Endothelial cell of umbilical vein (primary cell): ENCODE measurements around the gene SART1. TPM values are rescaled to one million over a fixed set of nuclear protein-coding genes. Genes with fewer than 3 reads are reported as not detected.

Experiments
- BruUV-seq: library from RNA; stranded (reverse); fragments of 400-500 nt; replicated peaks from 2 replicates; lab custom pipeline; 2021; lab: Mats Ljungman, UMichigan
- CTCF ChIA-PET: fragments of 300-600, 350-600 bp; sonication (Branson Sonifier 250); formaldehyde crosslinking; loops from one replicate; lab custom pipeline; 2021; ENCODE audit warnings: antibody characterized with exemption, inconsistent platforms; lab: Charles Lee
- POLR2A ChIA-PET: fragments of 300-600, 350-600 bp; sonication (Branson Sonifier 250); formaldehyde crosslinking; loops from one replicate; lab custom pipeline; 2021; ENCODE audit warnings: antibody characterized with exemption, inconsistent platforms; lab: Charles Lee
- DNase-seq: peaks from one replicate; pipeline ENCODE4 v3.0.0-alpha.2; 2011; ENCODE audit warnings: low read depth, low spot score
- FAIRE-seq: peaks from 2 replicates; lab custom pipeline; 2011; peaks lifted over from hg19 to GRCh38; lab: Jason Lieb, UNC
- H2AFZ ChIP-seq: 2 replicates; pipeline ENCODE4 v1.6.0; 2012; ENCODE audit warnings: low read depth, low read length, control low read depth, inconsistent platforms
- H3K27ac ChIP-seq: 2 replicates; pipeline ENCODE4 v1.5.1; 2011; ENCODE audit warnings: low read depth, mild to moderate bottlenecking, control low read depth, low read length, moderate library complexity; ENCODE audit not compliant: insufficient read depth
- H3K27me3 ChIP-seq, 2 experiments: 2 replicates each; pipeline versions ENCODE4 v1.6.0 to v1.6.1; 2011; ENCODE audit warnings: low read length in 2 of 2, mixed read lengths in 1 of 2; ENCODE audit not compliant: control insufficient read depth in 2 of 2, insufficient read depth in 2 of 2
- H3K36me3 ChIP-seq, 2 experiments: 2 replicates in 1 of 2; 3 replicates in 1 of 2; pipeline ENCODE4 v1.5.1; 2011; ENCODE audit warnings: low read length in 2 of 2, mild to moderate bottlenecking in 1 of 2, moderate library complexity in 1 of 2; ENCODE audit not compliant: control insufficient read depth in 2 of 2, insufficient read depth in 2 of 2; ENCODE audit errors: extremely low read depth in 1 of 2
- H3K4me1 ChIP-seq: 3 replicates; pipeline ENCODE4 v1.5.1; 2011; ENCODE audit warnings: mild to moderate bottlenecking, low read length; ENCODE audit not compliant: control insufficient read depth, insufficient read depth; ENCODE audit errors: extremely low read depth
- H3K4me2 ChIP-seq: 2 replicates; pipeline ENCODE4 v1.6.1; 2011; ENCODE audit warnings: low read length, control low read depth, mixed read lengths; ENCODE audit not compliant: insufficient read depth
- H3K4me3 ChIP-seq, 3 experiments: fragments of 200-600 bp in 1 of 3; sonication (generic), shearing (Covaris generic) in 1 of 3; replicated peaks in 1 of 3; 2 replicates each; pipeline ENCODE4 v1.5.1; 2011 to 2016; ENCODE audit warnings: control low read depth in 3 of 3, low read length in 3 of 3, mild to moderate bottlenecking in 2 of 3, inconsistent platforms in 1 of 3, low read depth in 1 of 3, moderate library complexity in 1 of 3; ENCODE audit not compliant: insufficient read depth in 1 of 3
- H3K79me2 ChIP-seq: 2 replicates; pipeline ENCODE4 v1.6.0; 2012; ENCODE audit warnings: low read length, inconsistent platforms; ENCODE audit not compliant: control insufficient read depth, insufficient read depth
- H3K9ac ChIP-seq: replicated peaks from 2 replicates; pipeline ENCODE3; 2011; ENCODE audit warnings: low read length, control low read depth; ENCODE audit not compliant: insufficient read depth; ENCODE audit errors: extremely low read depth
- H3K9me1 ChIP-seq: replicated peaks from 3 replicates; pipeline ENCODE4 v1.6.0; 2011; ENCODE audit warnings: mild to moderate bottlenecking, low read length; ENCODE audit not compliant: control insufficient read depth, insufficient read depth; ENCODE audit errors: extremely low read depth
- H3K9me3 ChIP-seq: replicated peaks from 2 replicates; pipeline ENCODE4 v1.5.1; 2012; ENCODE audit warnings: low read length, inconsistent platforms; ENCODE audit not compliant: control insufficient read depth, insufficient read depth
- H4K20me1 ChIP-seq: replicated peaks from 2 replicates; pipeline ENCODE3; 2011; ENCODE audit warnings: mild to moderate bottlenecking, low read length; ENCODE audit not compliant: control insufficient read depth, insufficient read depth; ENCODE audit errors: extremely low read depth
- EZH2 ChIP-seq: IDR thresholded peaks from 2 replicates; pipeline ENCODE4 v1.6.1; 2012; ENCODE audit warnings: borderline replicate concordance, low read depth, mild to moderate bottlenecking, moderate library complexity, low read length, inconsistent platforms; ENCODE audit not compliant: severe bottlenecking
- FOS ChIP-seq: IDR thresholded peaks from 2 replicates; pipeline ENCODE4 v1.6.1; 2011; ENCODE audit warnings: mild to moderate bottlenecking, low read length, moderate library complexity, borderline replicate concordance; ENCODE audit not compliant: insufficient read depth
- GATA2 ChIP-seq: IDR thresholded peaks from 2 replicates; pipeline ENCODE4 v1.7.0; 2011; ENCODE audit warnings: low read depth, mild to moderate bottlenecking, moderate library complexity, mixed read lengths, low read length; ENCODE audit not compliant: insufficient read length, insufficient read depth
- JUN ChIP-seq: IDR thresholded peaks from 2 replicates; pipeline ENCODE4 v1.6.1; 2011; ENCODE audit warnings: borderline replicate concordance, low read depth; ENCODE audit not compliant: insufficient read length, insufficient read depth
- MYC ChIP-seq: IDR thresholded peaks from one replicate; pipeline ENCODE4 v1.6.1; 2011; ENCODE audit warnings: mild to moderate bottlenecking, low read depth, low read length
- POLR2A ChIP-seq: IDR thresholded peaks from 2 replicates; pipeline ENCODE4 v1.6.1; 2012; ENCODE audit warnings: low read depth, mild to moderate bottlenecking, control low read depth, low read length
- POLR2AphosphoS5 ChIP-seq: IDR thresholded peaks from 2 replicates; pipeline ENCODE4 v1.6.1; 2012; ENCODE audit warnings: low read depth, mild to moderate bottlenecking, control low read depth, low read length, moderate library complexity; ENCODE audit not compliant: insufficient read depth
- dilution Hi-C: fragments of 300-500 bp; cut with MboI; formaldehyde crosslinking; loops from one replicate; pipeline ENCODE4 v1.15.0; 2019; ENCODE audit warnings: low sequenced_read_pairs; ENCODE audit not compliant: extremely low pct_ligation_motif_present
- intact Hi-C: fragments of 100-400 bp; cut with micrococcal nuclease; formaldehyde crosslinking; loops from one replicate; pipeline ENCODE4 v1.10.0; 2022
- polyA plus RNA-seq, 4 experiments: library from polyadenylated mRNA; depleted of rRNA in 3 of 4; stranded (reverse) in 3 of 4; unstranded in 1 of 4; fragments of >200 nt; gene quantifications; 2 replicates each; pipeline versions ENCODE4 v1.2.1 to v1.2.3, GENCODE V29; 2011 to 2012; ENCODE audit warnings: missing spikeins in 1 of 4
- total RNA-seq: library from RNA; stranded (reverse); gene quantifications from 2 replicates; pipeline ENCODE4 v1.2.3, GENCODE V29; 2021
- TF ChIP-seq, protein P1 (sequence below), 2 donors: IDR thresholded peaks; 1 replicate in 1 of 2; 2 replicates in 1 of 2; pipeline ENCODE4 v1.5.1; 2011; ENCODE audit warnings: low read length in 2 of 2, mild to moderate bottlenecking in 2 of 2, moderate library complexity in 2 of 2, control low read depth in 1 of 2, inconsistent platforms in 1 of 2, low read depth in 1 of 2; ENCODE audit not compliant: insufficient read depth in 1 of 2; ENCODE audit errors: extremely low read depth in 1 of 2
- TF ChIP-seq, protein P2 (sequence below): IDR thresholded peaks from 2 replicates; pipeline ENCODE4 v1.6.1; 2011; ENCODE audit not compliant: insufficient read depth, insufficient read length

SART1 gene
- total and polyA plus RNA-seq, 2 donors (not counting 3 experiments of a cell fraction or from before 2014, with no cell fraction given) = 21.8 to 62.7 TPM

DNA sequence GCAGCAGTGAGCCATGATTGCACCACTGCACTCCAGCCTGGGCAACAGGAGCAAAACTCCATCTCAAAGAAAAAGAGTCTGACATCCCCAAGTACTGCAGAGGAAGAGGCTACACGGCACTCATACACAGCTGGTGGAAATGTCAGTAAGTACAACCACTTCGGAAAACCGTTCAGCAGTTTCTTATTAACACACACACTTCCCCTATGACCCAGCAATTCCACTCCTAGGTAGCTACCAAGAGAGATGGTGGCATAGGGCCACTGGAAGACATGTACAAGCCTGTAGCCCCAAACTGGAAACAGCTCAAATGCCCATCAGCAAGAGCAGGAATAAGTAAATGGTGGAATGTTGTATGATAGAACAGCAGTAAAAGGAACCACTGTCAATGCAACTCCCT, 39.0 kb upstream of the SART1 start:
- no TSS peak for BruUV-seq
- CTCF ChIA-PET = interaction anchor here (1.1 to 1.9 kb wide), 4 partner anchors 10 to 34 kb away, joined by 3 to 7 read pairs (median 4); partner anchors contain the start of genes CCDC85B and FIBP
- Histone ChIP-seq H3K9me1 (no peaks in the 10 kb centered on the region), H3K9ac (no peak overlapping the region), H2AFZ (no peak overlapping the region), H3K27ac (no peak overlapping the region), H3K4me3 (no peak overlapping the region), H4K20me1 (no peaks in the 10 kb centered on the region), H3K27me3 (no peaks in the 10 kb centered on the region), H3K9me3 (no peaks in the 10 kb centered on the region), H3K4me2 (no peak overlapping the region), H3K36me3 (peaks cover 6 to 11% of the 10 kb centered on the region in 2 experiments), H3K79me2 (peaks cover 24% of the 10 kb centered on the region), H3K4me1 (peaks cover 19% of the 10 kb centered on the region)
- no peak for FAIRE-seq
- intact Hi-C loops = no loop called here
- TF ChIP-seq POLR2AphosphoS5 (no peak), EZH2 (no peak), POLR2A (no peak), MYC (no peak), GATA2 (no peak), JUN (no peak), FOS (no peak)
- TF ChIP-seq, protein P1, sequence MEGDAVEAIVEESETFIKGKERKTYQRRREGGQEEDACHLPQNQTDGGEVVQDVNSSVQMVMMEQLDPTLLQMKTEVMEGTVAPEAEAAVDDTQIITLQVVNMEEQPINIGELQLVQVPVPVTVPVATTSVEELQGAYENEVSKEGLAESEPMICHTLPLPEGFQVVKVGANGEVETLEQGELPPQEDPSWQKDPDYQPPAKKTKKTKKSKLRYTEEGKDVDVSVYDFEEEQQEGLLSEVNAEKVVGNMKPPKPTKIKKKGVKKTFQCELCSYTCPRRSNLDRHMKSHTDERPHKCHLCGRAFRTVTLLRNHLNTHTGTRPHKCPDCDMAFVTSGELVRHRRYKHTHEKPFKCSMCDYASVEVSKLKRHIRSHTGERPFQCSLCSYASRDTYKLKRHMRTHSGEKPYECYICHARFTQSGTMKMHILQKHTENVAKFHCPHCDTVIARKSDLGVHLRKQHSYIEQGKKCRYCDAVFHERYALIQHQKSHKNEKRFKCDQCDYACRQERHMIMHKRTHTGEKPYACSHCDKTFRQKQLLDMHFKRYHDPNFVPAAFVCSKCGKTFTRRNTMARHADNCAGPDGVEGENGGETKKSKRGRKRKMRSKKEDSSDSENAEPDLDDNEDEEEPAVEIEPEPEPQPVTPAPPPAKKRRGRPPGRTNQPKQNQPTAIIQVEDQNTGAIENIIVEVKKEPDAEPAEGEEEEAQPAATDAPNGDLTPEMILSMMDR (IDR thresholded peaks at IDR 0.05; ENCODE audit: extremely low read depth in 1 of 2, insufficient read depth in 1 of 2, low read depth in 1 of 2, low read length in 2 of 2) = no peak
- TF ChIP-seq, protein P2, sequence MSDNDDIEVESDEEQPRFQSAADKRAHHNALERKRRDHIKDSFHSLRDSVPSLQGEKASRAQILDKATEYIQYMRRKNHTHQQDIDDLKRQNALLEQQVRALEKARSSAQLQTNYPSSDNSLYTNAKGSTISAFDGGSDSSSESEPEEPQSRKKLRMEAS = no peak
- POLR2A ChIA-PET = no interaction called here
- dilution Hi-C loops = no loop called here
- DNase-seq = no peak
